GM23338 (cell line): ENCODE results near the gene GOLT1A. TPM values are rescaled to one million over a fixed set of nuclear protein-coding genes. Genes with fewer than 3 reads are reported as not detected.
A peak's percentile ranks its signal among the peaks of the same experiment; 100 is the strongest.

Experiments used
- ATAC-seq: fragments of 200-7000 bp; cut with Tn5 transposase; 3 replicates; pipeline ENCODE4 v1.9.1; 2020
- DNase-seq: peaks from one replicate; pipeline ENCODE4 v3.0.0-alpha.2; 2015; ENCODE audit warnings: low spot score
- H2AFZ ChIP-seq: fragments of 200-600 bp; sonication (generic); 2 replicates; pipeline ENCODE4 v1.8.0; 2016; ENCODE audit warnings: antibody characterized with exemption, mild to moderate bottlenecking, moderate library complexity
- H3F3A ChIP-seq: fragments of 200-600 bp; sonication (generic); replicated peaks from 2 replicates; pipeline ENCODE4 v1.8.0; 2017; ENCODE audit warnings: antibody characterized with exemption, mixed run types, low read depth
- H3K27ac ChIP-seq: fragments of 200-600 bp; sonication (generic); 2 replicates; pipeline ENCODE4 v1.6.1; 2016; ENCODE audit warnings: low read depth
- H3K27me3 ChIP-seq: fragments of 200-600 bp; sonication (generic); 2 replicates; pipeline ENCODE4 v1.8.0; 2016; ENCODE audit warnings: mild to moderate bottlenecking, mixed run types, moderate library complexity; ENCODE audit not compliant: insufficient read depth
- H3K36me3 ChIP-seq: fragments of 200-600 bp; sonication (generic); 2 replicates; pipeline ENCODE4 v1.8.0; 2016; ENCODE audit warnings: mild to moderate bottlenecking; ENCODE audit not compliant: insufficient read depth
- H3K4me1 ChIP-seq: fragments of 200-600 bp; sonication (generic); 2 replicates; pipeline ENCODE4 v1.8.0; 2016; ENCODE audit warnings: mild to moderate bottlenecking, moderate library complexity; ENCODE audit not compliant: insufficient read depth
- H3K4me2 ChIP-seq: fragments of 200-600 bp; sonication (generic); 2 replicates; pipeline ENCODE4 v1.7.1; 2017; ENCODE audit warnings: mixed run types
- H3K4me3 ChIP-seq: fragments of 200-600 bp; sonication (generic); 2 replicates; pipeline ENCODE4 v1.6.1; 2016; ENCODE audit warnings: mixed run types
- H3K79me2 ChIP-seq: fragments of 200-600 bp; sonication (generic); replicated peaks from 2 replicates; pipeline ENCODE4 v1.8.0; 2017; ENCODE audit warnings: mild to moderate bottlenecking; ENCODE audit not compliant: insufficient read depth
- H3K9me2 ChIP-seq: fragments of 200-600 bp; sonication (generic); 2 replicates; pipeline ENCODE4 v1.8.0; 2017; ENCODE audit not compliant: insufficient read depth
- H4K20me1 ChIP-seq: fragments of 200-600 bp; sonication (generic); replicated peaks from 2 replicates; pipeline ENCODE4 v1.8.0; 2017; ENCODE audit warnings: mild to moderate bottlenecking; ENCODE audit not compliant: insufficient read depth
- H3K27ac Mint-ChIP-seq: 2 replicates; pipeline ENCODE4 v1.8.0; 2020; ENCODE audit warnings: inconsistent platforms, mild to moderate bottlenecking, moderate library complexity, mixed read lengths
- H3K27me3 Mint-ChIP-seq: 3 replicates; pipeline ENCODE4 v1.8.0; 2022; ENCODE audit warnings: low read depth, mild to moderate bottlenecking, moderate library complexity, mixed read lengths, inconsistent platforms; ENCODE audit not compliant: insufficient read depth, poor library complexity
- H3K36me3 Mint-ChIP-seq: 3 replicates; pipeline ENCODE4 v1.8.0; 2021; ENCODE audit warnings: low read depth, mild to moderate bottlenecking, inconsistent platforms, moderate library complexity, mixed read lengths
- H3K4me1 Mint-ChIP-seq: 3 replicates; pipeline ENCODE4 v1.8.0; 2020; ENCODE audit warnings: mild to moderate bottlenecking, inconsistent platforms, mixed read lengths
- H3K4me3 Mint-ChIP-seq: 3 replicates; pipeline ENCODE4 v1.8.0; 2021; ENCODE audit warnings: moderate library complexity, mild to moderate bottlenecking, inconsistent platforms, mixed read lengths
- H3K9me3 Mint-ChIP-seq: 3 replicates; pipeline ENCODE4 v1.8.0; 2020; ENCODE audit warnings: moderate library complexity, mild to moderate bottlenecking, inconsistent platforms, mixed read lengths
- EZH2 ChIP-seq: fragments of 200-600 bp; sonication (generic); IDR thresholded peaks from one replicate; pipeline ENCODE4 v1.8.0; 2017; ENCODE audit warnings: antibody characterized with exemption, mild to moderate bottlenecking, low read depth; ENCODE audit not compliant: unreplicated experiment
- EZH2phosphoT487 ChIP-seq: fragments of 200-600 bp; sonication (generic); IDR thresholded peaks from one replicate; pipeline ENCODE4 v1.8.1; 2018; ENCODE audit warnings: antibody characterized with exemption; ENCODE audit not compliant: unreplicated experiment
- JUNB ChIP-seq: IDR thresholded peaks from one replicate; pipeline ENCODE4 v1.6.1; 2016; ENCODE audit warnings: antibody characterized with exemption; ENCODE audit not compliant: unreplicated experiment
- STAT1 ChIP-seq: IDR thresholded peaks from one replicate; pipeline ENCODE4 v1.6.1; 2016; ENCODE audit warnings: antibody characterized with exemption; ENCODE audit not compliant: unreplicated experiment
- ZNF331 ChIP-seq: fragments of 250-450 bp; sonication (Bioruptor Pico); IDR thresholded peaks from 2 replicates; pipeline ENCODE4 v1.5.0; 2020; ENCODE audit warnings: low read depth, mild to moderate bottlenecking, moderate library complexity
- polyA plus RNA-seq: library from polyadenylated mRNA; unstranded; fragments of >200 nt; fragmentation: Nextera tagmentation; extraction: Ambion mirVana; gene quantifications from 2 replicates; pipeline ENCODE4 v1.2.1, GENCODE V29; 2016
- total RNA-seq: library from RNA; depleted of rRNA; stranded (reverse); fragments of >200 nt; shearing (Covaris generic); gene quantifications from 2 replicates; pipeline ENCODE4 v1.2.3, GENCODE V29; 2014
- TF ChIP-seq, protein P1 (sequence below): fragments of 250-450 bp; sonication (Bioruptor Pico); IDR thresholded peaks from 2 replicates; pipeline ENCODE4 v1.5.0; 2020; ENCODE audit warnings: mild to moderate bottlenecking, moderate library complexity

Gene GOLT1A
- total and polyA plus RNA-seq, 2 experiments from 2014 or later, result 3.0 to 7.2 TPM

DNA sequence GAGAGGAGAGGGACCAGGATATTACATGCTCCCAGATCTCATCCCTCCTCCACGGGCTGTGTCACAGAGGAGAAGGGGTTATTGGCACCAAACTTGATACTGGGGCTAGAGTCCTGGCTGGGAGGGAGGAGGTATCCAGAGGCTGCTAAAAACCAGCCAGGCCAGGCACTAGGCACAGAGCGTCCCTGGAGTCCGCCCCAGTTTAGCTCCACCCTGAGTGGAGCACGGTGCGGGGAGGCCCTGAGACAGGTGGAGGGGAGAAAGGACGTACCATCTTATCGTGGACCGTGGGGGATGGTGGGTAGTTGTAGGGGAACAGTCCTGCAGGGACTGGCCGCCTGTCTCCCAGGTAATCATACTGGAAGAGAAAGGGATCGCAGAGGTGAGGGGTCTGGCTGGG, 42.7 kb upstream of the GOLT1A start:
- TF ChIP-seq, protein P1, sequence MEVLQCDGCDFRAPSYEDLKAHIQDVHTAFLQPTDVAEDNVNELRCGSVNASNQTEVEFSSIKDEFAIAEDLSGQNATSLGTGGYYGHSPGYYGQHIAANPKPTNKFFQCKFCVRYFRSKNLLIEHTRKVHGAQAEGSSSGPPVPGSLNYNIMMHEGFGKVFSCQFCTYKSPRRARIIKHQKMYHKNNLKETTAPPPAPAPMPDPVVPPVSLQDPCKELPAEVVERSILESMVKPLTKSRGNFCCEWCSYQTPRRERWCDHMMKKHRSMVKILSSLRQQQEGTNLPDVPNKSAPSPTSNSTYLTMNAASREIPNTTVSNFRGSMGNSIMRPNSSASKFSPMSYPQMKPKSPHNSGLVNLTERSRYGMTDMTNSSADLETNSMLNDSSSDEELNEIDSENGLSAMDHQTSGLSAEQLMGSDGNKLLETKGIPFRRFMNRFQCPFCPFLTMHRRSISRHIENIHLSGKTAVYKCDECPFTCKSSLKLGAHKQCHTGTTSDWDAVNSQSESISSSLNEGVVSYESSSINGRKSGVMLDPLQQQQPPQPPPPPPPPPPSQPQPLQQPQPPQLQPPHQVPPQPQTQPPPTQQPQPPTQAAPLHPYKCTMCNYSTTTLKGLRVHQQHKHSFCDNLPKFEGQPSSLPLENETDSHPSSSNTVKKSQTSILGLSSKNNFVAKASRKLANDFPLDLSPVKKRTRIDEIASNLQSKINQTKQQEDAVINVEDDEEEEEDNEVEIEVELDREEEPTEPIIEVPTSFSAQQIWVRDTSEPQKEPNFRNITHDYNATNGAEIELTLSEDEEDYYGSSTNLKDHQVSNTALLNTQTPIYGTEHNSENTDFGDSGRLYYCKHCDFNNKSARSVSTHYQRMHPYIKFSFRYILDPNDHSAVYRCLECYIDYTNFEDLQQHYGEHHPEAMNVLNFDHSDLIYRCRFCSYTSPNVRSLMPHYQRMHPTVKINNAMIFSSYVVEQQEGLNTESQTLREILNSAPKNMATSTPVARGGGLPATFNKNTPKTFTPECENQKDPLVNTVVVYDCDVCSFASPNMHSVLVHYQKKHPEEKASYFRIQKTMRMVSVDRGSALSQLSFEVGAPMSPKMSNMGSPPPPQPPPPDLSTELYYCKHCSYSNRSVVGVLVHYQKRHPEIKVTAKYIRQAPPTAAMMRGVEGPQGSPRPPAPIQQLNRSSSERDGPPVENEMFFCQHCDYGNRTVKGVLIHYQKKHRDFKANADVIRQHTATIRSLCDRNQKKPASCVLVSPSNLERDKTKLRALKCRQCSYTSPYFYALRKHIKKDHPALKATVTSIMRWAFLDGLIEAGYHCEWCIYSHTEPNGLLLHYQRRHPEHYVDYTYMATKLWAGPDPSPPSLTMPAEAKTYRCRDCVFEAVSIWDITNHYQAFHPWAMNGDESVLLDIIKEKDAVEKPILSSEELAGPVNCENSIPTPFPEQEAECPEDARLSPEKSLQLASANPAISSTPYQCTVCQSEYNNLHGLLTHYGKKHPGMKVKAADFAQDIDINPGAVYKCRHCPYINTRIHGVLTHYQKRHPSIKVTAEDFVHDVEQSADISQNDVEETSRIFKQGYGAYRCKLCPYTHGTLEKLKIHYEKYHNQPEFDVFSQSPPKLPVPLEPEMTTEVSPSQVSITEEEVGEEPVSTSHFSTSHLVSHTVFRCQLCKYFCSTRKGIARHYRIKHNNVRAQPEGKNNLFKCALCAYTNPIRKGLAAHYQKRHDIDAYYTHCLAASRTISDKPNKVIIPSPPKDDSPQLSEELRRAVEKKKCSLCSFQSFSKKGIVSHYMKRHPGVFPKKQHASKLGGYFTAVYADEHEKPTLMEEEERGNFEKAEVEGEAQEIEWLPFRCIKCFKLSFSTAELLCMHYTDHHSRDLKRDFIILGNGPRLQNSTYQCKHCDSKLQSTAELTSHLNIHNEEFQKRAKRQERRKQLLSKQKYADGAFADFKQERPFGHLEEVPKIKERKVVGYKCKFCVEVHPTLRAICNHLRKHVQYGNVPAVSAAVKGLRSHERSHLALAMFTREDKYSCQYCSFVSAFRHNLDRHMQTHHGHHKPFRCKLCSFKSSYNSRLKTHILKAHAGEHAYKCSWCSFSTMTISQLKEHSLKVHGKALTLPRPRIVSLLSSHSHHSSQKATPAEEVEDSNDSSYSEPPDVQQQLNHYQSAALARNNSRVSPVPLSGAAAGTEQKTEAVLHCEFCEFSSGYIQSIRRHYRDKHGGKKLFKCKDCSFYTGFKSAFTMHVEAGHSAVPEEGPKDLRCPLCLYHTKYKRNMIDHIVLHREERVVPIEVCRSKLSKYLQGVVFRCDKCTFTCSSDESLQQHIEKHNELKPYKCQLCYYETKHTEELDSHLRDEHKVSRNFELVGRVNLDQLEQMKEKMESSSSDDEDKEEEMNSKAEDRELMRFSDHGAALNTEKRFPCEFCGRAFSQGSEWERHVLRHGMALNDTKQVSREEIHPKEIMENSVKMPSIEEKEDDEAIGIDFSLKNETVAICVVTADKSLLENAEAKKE (CRISPR knock-in tag), result no peak
- TF ChIP-seq JUNB, result no peak
- no peak for TF ChIP-seq STAT1
- ATAC-seq (no peak), DNase-seq (no peak)
- Mint-ChIP-seq H3K4me3 (peak overlapping the region; percentile 49; the same call in 1 of the 3 replicates), H3K27me3 (peaks cover 13% of the 10 kb centered on the region), H3K27ac (peak overlapping the region; percentile 88), H3K9me3 (no peaks in the 10 kb centered on the region), H3K36me3 (peaks cover 17% of the 10 kb centered on the region), H3K4me1 (peaks cover 55% of the 10 kb centered on the region)
- H3K4me3 ChIP-seq, result 0 out of 2 replicates have a peak overlapping the region, but pooled peaks have one; percentile 33
- H3F3A ChIP-seq, result peaks cover 5% of the 10 kb centered on the region; the same call in 1 of the 2 replicates
- no peak overlapping the region for H2AFZ ChIP-seq
- H3K27ac ChIP-seq, result peak overlapping the region; percentile 71; the same call in 1 of the 2 replicates
- no peaks in the 10 kb centered on the region for H3K79me2 ChIP-seq
- H3K9me2 ChIP-seq, result no peaks in the 10 kb centered on the region
- peak overlapping the region; percentile 59 for H3K4me2 ChIP-seq
- no peaks in the 10 kb centered on the region for H3K27me3 ChIP-seq
- peaks cover 32% of the 10 kb centered on the region for H3K4me1 ChIP-seq
- H3K36me3 ChIP-seq, result no peaks in the 10 kb centered on the region
- H4K20me1 ChIP-seq, result no peaks in the 10 kb centered on the region

DNA sequence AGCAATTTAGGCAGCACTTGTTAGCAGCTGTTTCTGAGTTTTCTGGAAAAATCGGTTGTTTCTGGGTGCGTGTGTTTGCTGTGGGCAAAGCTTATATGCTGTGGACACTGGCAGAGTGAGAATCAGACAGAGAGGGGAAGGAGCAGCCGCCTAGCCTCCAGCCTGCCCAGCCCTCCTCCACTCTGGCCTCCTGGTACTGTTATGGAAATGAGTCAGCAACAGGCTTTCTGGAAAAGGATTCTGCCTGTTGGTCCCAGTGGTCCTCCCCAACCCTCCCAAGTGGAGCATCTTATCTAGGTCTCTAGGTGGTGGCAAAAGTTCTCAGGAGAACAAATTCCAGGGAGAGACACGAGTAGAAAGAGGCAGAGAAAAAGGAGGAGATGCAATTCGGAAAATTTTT, 42.2 kb upstream of the GOLT1A start:
- H3K27ac ChIP-seq, result peak overlapping the region; percentile 71
- Mint-ChIP-seq H3K4me3 (peak overlapping the region; percentile 49; the same call in 2 of the 3 replicates), H3K4me1 (peaks cover 55% of the 10 kb centered on the region), H3K36me3 (peaks cover 21% of the 10 kb centered on the region), H3K27ac (peak overlapping the region; percentile 88), H3K27me3 (peaks cover 15% of the 10 kb centered on the region), H3K9me3 (no peaks in the 10 kb centered on the region)
- no peak overlapping the region for H2AFZ ChIP-seq
- no peaks in the 10 kb centered on the region for H3K36me3 ChIP-seq
- H3K4me3 ChIP-seq, result peak overlapping the region; percentile 33
- H3K79me2 ChIP-seq, result no peaks in the 10 kb centered on the region
- H4K20me1 ChIP-seq, result no peaks in the 10 kb centered on the region
- H3K27me3 ChIP-seq, result no peaks in the 10 kb centered on the region
- H3K9me2 ChIP-seq, result no peaks in the 10 kb centered on the region
- H3F3A ChIP-seq, result peaks cover 5% of the 10 kb centered on the region; the same call in 1 of the 2 replicates
- peak; percentile 54 for DNase-seq
- peak overlapping the region; percentile 59 for H3K4me2 ChIP-seq
- peaks cover 32% of the 10 kb centered on the region for H3K4me1 ChIP-seq
- peak; percentile 29 for ATAC-seq
- TF ChIP-seq, protein P1 (CRISPR knock-in tag), result no peak
- TF ChIP-seq EZH2, result no peak
- no peak for TF ChIP-seq EZH2phosphoT487
- TF ChIP-seq ZNF331 (CRISPR knock-in tag), result no peak
